ENCODE results near the gene TIAM2.

The TIAM2 gene

DNA sequence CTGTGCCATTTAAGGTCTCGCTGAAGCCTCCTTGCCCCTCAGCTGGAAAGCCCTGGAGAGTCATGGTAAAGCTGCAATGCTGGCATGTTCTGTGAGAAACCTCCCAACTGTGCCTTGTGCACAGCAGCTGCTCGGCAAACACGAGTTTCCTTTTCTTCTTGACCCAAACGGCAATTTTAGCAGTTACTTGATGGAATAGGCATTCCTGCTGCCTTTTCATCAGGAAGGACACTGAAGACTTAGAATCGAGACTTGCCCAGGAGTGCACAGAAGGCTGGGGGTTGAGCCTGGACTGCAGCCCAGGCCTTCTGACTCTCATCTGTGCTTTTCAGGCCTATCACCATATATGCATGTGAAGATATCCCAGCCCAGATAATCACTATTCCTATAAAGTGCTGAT lies 240.0 kb downstream of the TIAM2 start:
- DNase-seq (ENCODE audit: low read depth), result no peak

DNA sequence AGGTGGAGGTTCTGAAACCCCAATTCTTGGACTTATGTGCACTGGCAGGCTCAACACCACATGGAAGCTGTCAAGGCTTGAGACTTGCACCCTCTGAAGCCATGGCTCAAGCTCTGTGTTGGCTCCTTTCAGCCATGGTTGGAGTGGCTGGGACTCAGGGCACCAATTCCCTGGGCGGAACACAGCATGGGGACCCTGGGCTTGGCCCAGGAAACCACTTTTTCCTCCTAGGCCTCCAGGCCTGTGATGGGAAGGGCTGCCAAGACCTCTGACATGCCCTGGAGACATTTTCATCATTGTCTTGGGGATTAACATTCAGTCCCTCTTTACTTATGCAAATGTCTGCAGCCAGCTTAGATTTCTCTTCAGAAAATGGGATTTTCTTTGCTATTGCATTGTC lies 242.5 kb downstream of the TIAM2 start:
- no peak for DNase-seq (ENCODE audit: low read depth)

DNA sequence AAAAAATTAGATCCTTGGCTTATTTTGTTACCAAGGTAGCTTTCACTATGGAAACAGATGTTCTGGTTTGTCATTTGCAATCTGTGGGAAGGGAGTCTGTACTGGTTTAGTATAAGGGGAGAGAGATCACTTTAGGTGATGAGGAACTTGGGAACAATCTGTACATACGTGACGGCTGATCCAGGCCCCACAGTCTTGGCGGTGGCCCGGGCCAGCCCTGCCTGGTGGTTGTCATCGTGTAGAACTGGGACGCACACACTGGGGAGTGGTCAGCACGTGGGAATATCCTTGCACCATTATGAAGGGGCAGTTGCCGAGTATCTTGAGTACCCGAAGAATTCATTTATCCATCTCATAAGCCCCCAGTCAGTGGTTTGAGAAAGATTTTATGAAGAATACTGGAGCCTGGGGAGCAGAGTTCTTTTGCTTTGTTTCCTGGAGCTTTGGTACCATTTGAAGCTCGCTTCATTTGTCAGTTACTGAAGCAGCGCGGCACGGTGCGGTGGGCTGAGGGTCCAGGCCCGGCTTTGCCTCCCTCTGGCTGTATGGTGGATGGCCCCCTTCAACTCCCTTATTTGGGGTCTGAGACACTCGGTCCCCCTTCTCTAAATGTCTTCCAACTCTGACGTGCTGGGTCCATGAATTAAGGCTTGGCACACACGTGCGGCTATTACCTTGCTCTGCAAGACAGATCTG lies 245.9 kb downstream of the TIAM2 start:
- DNase-seq (ENCODE audit: low read depth), result no peak

DNA sequence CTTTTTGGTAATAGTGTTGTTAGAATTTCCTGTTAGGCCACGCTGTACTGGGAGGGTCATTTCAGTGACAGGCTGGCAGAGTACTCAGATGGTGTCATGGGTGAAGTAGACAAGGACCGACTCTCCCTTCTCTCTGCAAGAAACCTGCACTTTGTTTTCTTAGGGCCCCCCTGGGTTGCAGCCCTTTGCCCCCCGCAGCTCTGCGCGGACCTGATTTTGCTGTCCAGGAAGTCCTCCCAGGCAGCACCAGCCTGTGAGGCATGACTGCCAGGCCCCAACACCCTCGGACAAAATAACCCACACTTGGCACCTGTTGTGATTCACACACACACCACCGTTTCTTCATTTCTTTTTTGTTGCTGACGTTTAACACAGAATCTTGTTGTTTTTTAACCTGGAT lies 246.9 kb downstream of the TIAM2 start:
- DNase-seq (ENCODE audit: low read depth), result no peak

DNA sequence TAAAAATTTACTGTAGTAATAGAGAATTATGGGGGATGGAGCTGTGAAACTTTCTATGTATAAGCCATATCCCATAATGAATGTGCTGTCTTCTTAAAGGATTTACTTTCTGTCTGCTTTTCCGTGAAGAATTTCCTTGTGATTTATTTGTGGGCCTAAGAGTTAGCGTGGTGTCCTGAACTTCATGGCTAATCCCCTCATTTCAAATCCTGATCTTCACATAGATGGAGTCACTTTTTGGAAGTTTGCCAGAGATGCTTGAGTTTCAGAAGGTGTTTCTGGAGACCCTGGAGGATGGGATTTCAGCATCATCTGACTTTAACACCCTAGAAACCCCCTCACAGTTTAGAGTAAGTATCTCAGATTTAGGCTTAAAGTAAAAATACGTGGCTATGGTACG lies 249.3 kb downstream of the TIAM2 start:
- DNase-seq (ENCODE audit: low read depth), result no peak

DNA sequence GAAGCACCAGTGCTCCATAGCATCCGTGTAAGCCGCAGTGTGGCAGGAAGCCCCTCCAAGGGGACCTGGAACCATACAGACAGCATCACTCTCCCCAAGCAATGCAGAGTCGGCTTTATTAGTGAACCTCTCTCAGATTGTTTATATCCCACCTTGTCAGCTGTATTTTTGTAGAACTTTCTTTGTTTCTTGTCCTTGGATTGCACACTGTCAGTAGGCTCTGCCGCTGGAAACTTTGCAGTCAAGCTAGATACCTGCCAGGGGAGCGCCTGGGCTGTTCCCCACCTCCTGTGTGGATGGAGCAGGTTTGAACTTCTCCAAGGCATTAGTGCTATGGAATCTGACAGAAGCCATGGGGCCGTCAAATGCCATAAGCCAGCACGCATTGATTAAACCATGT lies 250.1 kb downstream of the TIAM2 start:
- DNase-seq (ENCODE audit: low read depth), result no peak

DNA sequence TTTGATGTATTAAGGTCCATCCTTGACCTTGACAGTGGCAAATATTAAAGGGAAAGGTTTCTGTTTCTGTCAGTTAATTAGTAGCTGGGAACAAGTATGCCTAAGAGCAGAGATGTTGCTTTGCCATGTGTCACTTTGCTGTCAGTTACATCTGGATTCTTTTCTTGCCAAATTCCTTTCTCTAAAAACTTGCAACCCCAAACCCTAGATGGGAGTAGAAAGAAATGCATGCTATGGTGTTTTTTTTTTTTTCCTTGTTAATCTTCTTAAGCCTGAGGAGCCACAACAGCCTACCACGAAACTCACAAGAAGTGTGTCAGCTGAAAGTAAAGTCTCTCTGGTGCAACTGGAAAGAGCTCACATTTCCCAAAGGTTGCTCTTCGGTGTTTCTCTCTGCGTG lies 250.7 kb downstream of the TIAM2 start:
- DNase-seq (ENCODE audit: low read depth), result no peak

DNA sequence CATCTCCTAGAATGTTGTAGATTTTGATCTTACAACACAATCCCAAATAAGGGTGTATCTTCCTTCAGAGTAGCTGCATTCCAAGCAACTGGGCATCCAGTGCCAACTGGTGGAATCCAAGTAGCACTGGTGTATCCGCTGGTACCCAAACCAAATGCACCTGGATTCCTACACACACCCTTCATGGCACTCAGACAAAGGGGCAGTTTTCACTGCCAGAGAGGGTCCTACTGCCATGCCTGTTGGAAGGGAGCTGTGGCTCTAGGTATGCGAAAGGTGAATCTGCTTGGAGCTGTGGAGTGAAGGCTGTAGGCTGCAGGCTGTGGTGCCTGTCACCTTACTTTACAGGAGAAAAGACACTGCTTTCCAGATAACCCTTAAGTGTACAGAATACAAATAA lies 251.7 kb downstream of the TIAM2 start:
- DNase-seq (ENCODE audit: low read depth), result no peak

DNA sequence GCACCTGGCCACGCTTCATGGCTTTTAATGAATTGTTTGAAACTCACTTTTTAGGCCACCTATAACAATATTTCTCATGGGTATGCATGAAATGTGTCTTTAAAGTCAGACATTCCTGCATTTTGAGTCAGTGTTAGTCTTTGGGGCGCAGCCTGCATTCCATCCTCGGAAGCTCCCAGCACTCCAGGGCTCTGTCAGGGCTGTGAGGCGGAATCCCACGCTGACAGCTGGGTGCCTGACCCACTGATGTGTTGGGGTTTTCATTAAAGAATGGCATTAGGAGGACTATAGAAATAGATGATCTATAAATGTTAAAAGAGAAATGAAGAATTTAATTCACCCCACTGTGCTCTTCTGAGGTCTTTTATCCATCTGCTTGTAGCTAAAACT lies 252.5 kb downstream of the TIAM2 start:
- no peak for DNase-seq (ENCODE audit: low read depth)

DNA sequence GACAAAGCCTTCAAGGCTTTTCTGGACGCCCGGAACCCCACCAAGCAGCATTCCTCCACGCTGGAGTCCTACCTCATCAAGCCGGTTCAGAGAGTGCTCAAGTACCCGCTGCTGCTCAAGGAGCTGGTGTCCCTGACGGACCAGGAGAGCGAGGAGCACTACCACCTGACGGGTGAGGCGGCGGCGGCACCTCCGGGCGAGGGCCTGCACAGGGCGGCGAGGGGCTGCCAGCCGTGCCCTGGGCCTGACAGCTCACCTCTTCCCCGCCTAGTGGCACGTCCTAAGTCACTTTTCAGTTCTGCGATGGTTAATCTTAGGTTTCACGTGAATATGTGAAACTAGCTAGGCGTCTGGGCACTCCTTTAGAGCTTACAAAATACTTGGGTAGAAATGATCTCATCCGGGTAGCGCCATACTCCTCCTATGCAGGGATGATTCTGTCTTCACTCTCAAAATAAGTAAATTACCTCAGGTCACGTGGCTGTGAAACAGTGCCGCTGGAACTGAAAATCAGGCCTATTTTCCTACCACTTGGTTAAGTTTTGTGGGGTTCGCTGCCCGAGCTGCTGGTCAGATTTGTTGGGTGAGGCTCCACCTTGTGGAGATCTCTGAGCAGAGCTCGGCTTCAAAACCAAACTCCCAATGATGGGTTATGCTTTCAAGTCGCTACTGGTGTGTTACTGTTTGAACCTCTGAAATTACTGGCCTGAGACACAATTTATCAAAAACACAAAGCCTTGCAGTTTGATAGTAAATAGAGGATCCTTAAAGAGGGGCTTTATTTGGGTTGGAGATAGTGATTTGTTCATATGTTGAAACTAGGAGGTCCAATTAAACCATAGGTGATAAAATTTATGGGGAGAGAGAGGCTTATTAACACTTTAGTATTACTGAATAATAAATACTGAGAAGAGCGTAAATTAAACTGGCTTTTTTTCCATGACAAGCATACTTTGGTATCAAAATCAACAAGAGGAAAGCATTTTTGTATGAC lies 253.2 kb downstream of the TIAM2 start:
- no peak for DNase-seq (ENCODE audit: low read depth)

DNA sequence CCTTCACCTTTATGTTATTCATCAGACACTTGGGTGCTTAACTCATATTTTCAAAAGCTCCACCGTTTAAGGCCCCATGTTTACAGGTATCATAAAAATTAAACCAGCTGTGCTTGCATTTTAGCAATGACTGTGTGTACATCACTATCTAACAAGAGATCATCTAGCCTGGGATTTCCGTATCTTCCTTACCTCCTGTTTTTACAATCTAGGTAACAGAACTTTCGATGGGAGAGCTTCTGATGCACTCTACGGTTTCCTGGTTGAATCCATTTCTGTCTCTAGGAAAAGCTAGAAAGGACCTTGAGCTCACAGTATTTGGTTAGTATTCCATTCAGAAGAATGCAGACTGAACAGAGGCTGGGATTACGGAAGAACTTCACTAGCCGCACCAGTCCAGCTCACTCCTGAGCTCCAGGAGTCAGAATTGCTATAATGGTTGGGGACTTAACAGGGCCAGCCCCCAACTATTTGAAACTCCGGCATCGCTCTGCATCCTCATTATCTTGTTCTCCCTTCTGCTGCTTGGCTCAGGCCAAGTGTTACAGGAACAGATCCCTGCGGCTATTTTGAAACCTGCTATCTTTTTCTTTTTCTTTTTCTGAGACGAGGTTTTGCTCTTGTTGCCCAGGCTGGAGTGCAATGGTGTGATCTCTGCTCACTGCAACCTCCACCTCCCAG lies 255.7 kb downstream of the TIAM2 start:
- DNase-seq (ENCODE audit: low read depth), result no peak

DNA sequence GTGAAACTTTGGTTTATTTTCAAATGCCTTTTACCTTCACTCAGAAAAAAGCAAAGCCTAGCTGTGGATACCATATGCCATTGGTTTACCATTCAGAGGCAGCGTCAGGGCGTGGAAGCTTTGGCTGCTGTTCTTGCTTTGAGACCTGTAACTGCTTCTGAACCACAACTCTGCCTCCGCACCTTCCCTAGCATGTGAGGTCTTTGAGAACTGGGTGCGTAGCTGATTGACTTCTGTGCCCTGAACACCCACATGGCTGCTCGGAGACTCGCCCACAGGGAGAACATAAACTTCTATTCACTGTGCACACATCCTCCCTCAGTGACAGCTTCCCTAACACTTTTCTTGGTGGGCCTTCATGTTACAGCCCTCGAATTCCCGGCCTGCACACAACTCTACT lies 257.5 kb downstream of the TIAM2 start:
- no peak for DNase-seq (ENCODE audit: low read depth)

DNA sequence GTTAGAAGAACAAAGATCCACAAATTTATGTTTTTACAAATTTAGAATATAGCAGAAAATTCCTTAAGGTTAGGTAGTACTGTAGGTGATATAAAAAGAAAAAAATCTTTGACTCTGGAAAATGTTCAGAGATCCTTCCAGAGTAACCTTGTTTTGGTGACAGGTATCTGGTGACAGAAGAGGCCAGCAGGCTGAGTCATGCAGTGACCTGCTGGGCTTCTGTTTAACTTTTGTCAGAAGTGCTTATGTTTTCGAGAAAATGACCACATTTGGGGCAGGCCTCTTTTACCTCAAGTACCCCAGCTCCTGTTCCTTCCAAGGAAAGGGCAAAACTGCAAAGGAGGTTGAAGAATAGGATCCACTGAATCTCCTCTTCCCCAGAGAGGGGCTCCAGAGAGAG lies 258.2 kb downstream of the TIAM2 start:
- DNase-seq (ENCODE audit: low read depth), result no peak

DNA sequence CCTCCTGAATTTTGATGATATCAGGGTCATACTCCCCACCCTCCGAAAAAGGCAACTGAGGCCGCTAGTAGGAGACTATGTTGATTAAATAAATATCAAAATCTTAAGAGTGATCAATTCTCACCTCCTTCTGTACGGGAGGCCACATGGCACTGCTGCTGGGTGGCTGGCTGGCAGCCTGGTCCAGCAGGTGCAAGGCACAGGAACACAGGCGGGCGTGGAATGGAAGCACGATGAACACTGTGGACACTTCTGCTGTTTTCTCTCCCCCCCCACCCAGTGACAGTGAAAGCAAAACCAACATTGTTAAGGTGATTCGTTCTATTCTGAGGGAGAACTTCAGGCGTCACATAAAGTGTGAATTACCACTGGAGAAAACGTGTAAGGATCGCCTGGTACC lies 259.0 kb downstream of the TIAM2 start:
- DNase-seq (ENCODE audit: low read depth), result no peak

DNA sequence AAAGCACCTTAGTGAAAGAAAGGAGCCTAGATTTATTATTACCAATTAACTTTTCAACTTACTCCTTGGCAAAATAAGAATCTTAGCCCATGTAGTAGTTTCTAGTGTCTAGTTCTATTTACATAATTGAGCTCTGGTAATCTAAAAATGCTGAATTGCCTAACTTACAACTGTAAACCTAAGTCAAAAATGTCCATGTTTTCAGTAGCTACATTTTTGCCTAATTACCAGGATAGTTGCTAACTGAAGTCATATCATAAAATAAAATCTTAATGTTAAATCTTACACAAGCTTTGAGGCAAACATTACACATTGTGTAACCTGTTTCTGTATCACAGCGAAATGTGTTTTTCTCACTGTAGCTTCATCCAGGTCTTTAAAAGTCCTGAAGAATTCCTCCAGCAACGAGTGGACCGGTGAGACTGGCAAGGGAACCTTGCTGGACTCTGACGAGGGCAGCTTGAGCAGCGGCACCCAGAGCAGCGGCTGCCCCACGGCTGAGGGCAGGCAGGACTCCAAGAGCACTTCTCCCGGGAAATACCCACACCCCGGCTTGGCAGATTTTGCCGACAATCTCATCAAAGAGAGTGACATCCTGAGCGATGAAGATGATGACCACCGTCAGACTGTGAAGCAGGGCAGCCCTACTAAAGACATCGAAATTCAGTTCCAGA lies 261.1 kb downstream of the TIAM2 start:
- no peak for DNase-seq (ENCODE audit: low read depth)

DNA sequence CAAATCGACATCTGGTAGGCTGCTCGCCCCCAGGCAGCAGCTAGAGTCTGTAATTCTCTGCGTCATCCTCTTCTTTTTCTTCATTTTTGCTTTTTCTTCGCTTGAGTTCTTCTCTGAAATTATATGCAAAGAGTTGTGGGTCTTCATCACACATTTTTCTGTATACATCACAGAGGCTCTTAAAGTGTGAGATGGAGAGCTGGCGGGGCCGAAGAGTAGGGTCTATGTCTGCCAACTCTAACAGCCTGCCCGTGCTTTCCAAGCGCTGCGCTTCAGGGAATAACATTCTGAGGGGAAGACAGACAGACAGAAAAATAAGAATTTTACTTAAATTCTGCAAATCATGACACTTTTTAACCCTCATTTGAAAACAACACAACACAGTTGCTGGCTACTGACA lies 262.7 kb downstream of the TIAM2 start:
- DNase-seq (ENCODE audit: low read depth), result no peak

DNA sequence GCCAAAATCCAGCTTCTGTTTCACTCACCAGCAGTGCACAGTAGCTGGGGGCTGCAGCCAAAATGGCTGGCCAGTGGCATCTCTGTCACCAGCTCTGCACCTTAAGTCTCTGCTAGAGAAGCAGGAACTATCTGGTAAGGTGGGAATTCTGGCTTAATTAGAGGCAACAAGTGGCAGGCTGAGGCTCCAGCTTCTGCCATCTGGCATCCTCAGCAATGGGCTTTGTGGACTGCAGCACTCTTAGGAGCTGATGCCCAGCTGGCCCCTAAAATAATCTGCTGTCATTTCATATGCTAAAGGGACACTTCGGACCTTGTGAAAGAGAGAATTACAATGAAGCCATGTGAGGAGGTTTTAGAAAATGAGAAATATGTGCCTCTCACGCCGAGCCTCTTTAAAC lies 264.1 kb downstream of the TIAM2 start:
- DNase-seq (ENCODE audit: low read depth), result no peak

DNA sequence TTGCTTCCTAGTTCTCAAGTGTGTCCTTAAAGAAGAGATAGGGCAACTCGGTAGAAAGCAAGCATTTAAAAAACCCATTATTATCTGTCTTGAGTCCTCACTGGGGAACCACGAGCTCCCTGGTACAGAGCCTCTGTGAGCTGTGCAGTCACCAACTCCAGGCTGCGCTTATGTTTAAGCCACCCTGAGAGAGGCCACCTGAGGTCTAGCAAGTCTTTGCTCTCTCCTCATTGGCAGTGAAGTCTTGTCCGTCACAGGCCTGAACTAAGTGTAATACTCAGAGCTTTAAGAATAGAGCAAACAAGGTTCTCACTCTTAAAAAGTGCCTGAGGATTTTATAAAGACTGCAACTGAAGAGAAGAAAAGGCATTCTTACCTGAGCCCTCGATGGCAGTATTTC lies 264.8 kb downstream of the TIAM2 start:
- DNase-seq (ENCODE audit: low read depth), result no peak

DNA sequence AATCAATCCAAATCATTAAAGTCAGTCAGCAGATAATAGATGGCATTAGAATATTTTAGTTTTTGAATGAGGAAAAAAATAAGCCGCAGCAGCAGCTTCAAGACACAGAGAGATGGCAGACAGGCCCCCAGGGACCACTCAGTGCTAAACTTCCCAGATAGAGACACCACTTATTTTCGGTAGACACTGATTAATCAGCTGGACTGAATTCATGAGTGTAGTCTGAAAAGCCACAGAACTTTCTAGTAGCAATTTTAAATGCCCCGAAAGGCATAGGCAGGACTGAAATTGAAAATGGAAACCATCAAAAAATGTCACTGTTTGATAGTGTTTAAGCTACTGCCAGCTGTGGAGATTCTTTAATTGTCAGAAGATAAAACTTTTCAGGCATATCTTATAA lies 265.6 kb downstream of the TIAM2 start:
- DNase-seq (ENCODE audit: low read depth), result no peak

DNA sequence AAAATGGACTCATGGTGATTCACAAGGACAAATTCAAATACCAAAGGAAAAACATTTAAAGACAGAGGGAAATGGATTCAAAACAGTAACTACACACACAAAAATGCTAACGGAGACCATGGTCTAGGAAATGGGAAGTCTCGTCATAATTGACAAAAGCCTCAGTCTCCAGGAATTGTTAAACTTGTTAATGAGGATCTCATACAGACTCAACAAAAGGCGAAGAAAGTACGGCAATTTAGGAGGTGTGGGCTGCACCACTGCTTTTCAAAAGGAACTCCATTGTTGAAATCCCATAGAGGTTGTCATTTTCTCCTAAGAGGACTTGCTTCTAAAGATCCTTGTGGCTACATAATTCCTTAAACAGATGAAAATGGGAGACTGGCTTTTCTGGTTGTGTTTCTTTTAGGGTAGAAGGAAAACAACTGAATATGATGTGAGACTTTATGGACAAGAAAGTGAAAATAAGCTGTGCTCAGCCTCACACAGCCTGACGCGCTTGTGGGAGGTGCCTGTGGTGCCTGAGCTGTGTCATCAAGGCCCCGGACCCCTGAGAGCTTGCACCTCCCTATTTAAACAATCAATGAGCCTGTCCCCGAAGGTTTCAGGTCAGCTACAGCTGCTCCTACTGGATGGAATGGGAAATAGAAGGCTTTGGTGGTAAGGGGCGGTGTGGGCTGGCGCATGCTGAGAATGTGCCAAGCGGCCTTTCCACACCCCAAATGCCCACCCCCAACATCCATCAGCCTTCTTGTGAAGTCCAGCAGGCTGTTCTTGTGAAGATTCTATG lies 266.2 kb downstream of the TIAM2 start:
- DNase-seq (ENCODE audit: low read depth), result no peak

DNA sequence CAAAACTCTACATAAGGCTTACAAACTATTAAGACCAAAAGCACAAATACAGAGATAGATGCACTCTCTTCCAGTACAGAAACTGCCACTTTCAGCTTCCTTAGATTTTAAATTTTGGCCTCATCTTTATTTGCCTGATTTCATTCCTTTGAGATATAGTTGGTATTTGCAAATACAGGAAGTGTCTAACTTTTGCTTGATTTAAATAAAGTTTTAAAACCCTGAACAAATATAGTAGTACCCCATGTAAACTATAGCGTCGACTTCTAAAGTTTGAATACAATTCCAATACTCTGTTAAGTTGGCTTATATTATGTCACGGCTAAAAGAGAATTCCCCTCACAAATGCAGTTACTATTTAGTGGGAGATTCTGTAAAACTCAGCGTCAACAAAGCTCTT lies 267.5 kb downstream of the TIAM2 start:
- DNase-seq (ENCODE audit: low read depth), result no peak

All from non-pigmented ciliary epithelial cell (primary cell).